ENCODE measurements around the gene NLRC5.
A peak's percentile ranks its signal among the peaks of the same experiment; 100 is the strongest.
"Not testable (repeated sequence)": the region's sequence is repeated elsewhere in the genome, so short reads cannot be mapped to it uniquely, and the experiment has no call there.

The NLRC5 gene

DNA sequence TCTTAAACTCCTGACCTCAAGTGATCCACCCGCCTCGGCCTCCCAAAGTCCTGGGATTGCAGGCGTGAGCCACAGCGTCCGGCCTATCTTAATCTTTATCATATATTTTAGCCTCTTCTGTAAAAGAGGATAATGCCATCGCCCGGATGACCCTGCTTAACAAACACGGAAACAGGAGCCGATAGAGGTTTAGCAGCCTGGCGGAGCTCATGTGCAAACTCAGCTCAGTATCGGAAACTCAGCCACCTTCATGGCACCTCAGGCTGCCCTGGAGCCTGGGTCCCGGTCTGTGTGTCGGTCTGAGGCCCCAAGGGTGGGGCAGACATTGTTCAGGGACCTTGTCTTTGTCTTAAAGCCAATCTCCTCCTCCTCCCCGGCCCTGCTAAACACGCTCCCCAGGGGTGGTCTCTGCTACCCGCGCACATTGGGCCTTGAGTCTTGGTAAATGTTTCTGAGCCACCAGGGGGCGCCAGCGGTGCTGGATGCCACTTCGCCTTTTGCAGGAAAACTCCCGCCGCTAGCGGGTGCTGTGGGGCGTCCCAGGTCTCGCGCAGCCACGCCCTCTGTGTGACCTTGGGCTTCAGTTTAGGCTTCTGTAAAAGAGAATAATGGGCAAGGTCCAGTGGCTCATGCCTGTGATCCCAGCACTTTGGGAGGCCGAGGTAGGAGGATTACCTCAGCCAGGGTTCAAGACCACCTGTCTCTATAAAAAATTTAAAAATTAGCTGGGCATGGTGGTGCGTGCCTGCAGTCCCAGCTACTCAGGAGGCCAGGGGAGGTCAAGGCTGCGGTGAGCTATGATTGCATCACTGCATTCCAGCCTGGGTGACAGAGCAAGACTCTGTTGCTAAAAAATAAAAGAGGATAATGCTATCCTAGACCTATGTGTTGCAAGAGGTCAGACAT, 24.9 kb upstream of the NLRC5 start:
- peak; percentile 98 for DNase-seq

DNA sequence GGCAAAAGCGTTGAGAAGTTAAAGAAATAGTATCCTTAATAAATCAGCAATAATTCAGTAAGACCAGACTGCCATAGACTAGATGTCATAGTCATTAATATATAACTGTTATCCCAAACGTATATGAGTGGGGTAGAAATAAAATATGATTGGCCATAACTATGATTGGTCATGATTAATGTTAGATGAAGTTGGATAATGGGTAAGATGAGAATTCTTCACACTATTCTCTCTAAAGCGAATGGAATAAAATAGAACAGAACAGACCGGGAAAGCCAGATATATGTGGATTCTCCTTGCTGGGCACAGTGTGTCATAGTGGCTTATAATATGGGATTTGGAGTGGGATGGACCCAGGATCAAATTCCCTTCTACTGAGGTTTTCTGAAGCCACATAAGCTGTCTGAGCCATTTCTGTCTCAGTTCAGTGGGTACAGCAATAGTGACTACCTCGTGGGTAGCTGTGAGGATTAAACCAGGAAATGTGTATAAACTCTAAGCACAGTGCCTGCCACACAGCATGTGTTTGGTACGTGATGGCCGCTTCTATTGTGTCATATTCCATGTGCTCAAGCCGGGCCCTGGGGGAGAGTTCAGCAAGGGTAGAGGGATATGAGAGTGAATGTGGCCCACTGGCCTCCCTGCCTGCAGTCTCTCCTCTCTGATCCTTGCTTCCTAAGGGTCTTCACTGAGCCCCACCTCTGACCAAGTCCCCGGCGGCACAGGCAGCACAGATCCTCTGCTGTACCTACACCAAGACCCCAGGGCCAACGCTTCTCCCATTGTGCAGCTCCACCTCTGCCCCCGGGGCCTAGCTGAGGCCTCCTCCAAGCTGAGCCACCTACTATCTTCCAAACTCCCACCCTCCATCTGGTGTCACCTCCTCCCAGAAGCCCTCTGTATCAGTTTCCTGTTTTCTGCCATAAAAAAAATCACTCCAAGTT, 23.9 kb upstream of the NLRC5 start:
- no peak for DNase-seq

DNA sequence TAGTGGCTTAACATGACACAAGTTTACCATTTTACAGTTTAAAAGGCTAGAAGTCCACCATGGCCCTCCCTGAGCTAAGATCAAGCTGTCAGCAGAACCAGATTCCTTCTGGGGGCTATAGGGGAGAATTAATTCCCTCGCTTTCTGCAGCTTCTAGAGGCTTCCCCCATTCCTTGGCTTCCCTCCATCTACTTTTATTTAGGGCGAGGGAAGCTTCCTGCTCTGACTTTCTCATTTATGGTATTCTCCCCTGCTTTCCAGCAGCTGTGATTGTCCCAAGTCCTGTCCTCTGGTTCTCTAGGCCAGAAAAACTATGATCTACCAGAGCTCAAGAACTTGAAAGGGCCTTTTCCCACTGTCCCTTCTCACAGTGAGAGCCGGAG, 23.3 kb upstream of the NLRC5 start:
- DNase-seq, result no peak

DNA sequence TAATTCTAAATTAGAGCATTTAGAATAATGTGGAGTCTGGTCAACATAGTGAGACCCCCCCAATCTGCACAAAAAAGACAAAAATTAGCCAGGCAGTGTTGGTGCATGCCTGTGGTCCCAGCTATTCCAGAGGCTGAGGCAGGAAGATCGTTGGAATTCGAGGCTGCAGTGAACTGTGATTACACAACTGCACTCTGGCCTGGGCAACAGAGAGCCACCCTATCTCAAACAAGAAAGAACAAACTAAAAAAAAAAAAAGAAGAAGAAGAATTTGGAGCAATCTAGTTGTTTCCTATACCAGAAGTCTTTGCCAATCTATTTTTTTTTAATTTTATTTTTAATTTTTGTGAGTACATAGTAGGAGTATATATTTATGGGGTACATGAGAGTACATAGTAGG, 21.6 kb upstream of the NLRC5 start:
- DNase-seq, result no peak

DNA sequence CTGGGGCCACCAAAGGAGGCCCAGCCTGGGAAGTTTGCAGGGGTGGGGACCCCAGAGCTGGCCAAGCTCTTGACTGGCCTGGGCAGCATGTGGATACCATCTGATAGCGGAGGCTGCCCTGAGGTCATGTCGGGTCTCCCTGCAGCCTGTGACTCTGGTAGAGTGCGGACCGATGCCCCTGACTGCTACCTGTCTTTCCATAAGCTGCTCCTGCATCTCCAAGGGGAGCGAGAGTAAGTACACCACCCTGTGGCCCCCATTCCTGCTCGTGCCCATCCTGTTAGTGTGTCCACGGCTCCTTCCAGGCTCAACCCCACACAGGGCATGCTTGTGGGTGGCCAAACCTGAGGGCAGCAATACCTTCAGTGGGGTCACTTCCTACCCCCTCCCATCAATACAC, 19.6 kb upstream of the NLRC5 start:
- no peak for DNase-seq

DNA sequence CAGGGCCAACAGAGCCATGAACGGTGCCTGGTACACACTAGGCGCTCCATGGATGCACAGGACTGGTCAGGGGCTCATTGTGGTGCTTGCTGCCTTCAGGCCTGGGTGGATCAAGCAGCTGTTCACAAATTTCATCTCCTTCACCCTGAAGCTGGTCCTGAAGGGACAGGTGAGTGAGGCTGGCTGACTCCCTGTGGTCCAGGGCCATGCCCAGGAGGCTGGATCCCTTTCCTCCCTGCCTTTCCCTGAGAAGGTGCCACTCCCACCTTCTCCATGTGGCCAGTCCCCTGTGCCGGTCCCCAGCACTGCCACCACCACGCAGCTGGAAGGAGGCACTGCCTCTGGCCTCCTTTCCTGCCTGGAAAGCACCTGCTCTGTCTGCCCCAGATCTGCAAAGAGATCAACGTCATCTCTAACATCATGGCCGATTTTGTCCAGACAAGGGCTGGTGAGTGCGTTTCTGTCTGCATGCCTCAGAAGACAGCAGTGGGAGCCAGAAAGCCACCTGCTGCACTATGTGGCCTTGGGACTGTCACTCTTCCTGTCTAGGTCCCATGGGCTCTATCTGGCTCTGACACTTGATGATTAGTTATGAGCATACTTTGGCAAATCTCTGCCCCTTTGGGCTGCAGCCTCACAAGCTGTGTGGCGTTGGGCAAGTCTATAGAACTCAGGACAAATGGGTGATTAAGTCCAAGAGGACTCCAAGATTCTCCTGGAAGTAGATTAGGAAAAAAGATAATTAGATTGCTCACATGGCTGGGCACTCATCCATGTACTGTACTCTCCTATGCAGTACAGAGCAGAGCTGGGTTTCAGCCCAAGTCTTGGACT, 18.2 kb upstream of the NLRC5 start:
- no peak for DNase-seq

DNA sequence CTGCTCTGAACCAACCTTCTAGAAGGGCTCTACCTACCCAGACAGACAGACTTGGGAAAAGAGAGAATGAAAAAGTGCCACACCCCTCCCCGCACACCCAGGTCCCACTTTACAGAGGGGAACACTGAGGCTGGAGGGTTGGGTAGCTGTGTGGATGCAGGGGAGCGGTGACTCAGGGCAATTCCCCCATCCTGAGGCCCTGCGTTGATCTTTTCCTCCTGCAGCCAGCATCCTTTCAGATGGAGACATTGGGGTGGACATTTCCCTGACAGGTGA, 17.7 kb upstream of the NLRC5 start:
- no peak for DNase-seq

DNA sequence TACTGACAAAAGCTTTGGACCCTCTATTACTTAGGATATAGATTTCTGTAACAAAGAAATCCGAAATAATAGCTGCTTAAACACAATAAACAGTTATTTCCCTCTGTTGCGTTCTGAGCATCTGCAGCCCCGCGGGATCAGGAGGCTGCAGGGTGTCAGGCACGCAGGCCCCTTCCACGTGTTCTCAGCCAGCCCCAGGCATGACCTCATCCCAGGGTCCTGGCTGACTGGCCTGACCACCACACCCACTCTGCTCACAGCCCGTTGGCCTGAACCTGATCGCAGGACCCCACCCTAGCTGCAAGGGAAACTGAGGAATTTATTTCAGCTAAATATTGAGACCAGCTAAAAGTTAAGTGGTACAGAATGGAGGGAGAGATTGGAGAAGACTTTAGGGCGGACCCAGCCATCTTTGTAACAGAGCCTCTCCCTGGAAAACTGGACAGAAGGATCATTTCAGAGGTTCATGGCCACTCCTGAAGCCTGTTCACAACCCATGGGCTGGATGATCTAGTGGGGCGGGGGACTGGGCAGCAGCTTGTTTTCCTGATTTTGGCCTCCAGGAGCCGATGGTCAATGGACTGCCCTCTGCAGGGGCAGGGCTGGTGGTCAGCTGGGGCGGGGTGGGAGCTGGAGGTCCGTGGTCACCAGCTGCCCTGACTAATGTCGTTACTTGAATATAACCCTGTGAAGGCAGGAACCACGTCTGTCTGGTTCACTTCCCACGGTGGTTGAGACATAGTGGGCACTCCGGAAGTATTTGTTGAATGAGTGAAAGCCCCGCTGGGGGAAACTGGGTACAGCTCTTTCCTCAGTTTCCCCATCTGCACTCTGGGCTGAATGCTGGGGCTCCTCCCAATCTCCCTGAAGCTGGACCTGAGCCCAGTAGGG, 16.7 kb upstream of the NLRC5 start:
- DNase-seq, result no peak

DNA sequence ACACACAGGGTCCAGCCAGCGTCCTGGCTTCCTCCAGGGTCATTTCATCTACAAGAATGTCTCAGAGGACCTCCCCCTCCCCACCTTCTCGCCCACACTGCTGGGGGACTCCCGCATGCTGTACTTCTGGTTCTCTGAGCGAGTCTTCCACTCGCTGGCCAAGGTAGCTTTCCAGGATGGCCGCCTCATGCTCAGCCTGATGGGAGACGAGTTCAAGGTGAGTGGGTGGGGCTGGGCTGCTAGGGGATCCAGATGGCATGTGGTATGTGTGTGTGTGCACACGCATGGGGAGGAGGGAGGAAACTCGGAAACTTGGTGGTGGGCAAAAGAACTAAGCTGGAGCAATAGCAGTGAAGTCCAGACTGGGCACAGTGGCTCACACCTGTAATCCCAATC, 16.1 kb upstream of the NLRC5 start:
- no peak for DNase-seq

DNA sequence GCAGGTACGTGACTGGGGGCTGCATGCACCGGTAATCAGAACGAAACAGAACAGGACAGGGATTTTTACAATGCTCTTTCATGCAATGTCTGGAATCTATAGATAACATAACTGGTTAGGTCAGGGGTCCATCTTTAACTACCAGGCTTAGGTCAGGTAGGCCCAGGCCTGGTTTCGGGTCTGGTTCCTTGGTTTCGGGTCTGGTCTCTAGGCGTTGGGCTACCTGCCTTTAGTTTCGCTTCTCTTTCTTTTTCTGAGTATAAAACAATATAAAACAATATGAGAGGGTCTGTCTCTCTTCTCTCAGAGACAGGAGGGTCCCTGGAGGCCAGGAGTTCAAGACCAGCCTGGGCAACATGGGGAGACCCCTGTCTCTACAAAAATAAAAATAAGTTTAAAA, 15.5 kb upstream of the NLRC5 start:
- not testable (repeated sequence) for DNase-seq

DNA sequence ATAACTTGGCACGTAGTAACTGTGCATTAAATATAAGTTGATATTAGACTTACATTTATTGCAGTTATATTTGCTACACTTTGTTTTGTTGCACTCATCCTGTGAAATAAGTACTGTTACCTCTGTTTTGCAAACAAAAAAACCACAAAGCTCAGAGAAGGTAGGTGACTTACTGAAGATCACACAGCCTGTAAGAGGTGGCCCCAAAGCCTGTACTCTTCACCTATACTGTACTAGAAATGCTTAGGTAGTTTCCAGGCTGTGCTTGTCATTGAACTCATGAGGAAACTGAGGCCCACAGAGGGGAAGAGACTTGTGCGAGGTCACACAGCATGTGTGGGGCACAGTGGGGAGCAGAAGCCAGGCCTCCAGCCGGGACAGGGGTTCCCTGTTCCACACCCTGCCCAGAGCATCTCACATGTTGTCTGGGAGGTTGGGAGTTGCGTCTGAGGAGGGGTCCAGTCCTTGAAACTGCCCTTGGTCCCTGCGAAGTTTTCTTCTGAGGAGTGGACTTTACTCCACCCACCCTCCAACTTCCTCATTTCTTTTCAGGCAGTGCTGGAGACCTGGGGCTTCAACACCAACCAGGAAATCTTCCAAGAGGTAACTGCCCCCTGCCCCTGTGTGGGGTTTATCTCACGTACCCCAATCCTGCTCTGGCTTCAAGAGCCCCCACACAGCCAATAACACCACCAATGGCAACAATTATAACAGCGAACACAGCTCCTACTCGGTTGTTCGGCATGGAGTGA, 14.6 kb upstream of the NLRC5 start:
- DNase-seq, result no peak

DNA sequence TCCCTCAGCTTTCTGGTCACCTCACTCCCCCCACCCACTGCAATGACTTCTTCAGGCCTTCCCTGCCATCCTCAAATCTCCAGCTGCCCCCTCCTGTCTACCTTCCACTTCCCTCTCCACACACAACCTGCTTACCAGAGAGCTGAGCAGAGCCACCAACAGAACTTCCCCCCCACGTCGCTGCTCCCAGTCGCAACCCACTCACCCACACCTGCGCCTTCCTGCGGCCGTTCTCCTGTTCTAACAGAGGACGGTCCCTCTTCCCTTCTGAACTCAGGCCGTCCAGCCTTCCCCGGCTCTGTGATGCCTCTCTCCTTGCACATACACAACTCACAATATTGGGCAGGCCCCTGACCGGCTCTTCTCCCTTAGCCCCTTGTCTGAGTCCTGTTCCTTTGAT, 13.6 kb upstream of the NLRC5 start:
- no peak for DNase-seq

DNA sequence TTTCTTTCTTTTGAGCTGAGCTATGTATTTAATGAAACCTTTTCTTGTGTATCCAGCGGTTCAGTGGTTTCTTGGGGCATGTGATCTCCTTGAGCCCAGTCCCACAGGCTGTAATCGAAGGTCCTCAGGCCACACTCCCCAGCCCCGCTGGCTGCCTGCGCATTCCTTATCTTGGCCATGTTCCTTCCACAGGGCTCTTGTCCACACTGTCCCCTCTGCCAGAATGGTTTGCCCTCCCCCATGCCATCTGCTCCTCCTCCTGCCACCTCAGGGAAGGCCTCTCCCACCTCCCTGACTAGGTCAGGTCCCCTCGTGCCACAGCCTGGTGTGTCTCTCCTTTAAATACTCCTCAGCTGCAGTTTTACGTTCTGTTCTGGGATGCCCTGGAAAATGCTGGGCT, 12.1 kb upstream of the NLRC5 start:
- DNase-seq, result no peak

DNA sequence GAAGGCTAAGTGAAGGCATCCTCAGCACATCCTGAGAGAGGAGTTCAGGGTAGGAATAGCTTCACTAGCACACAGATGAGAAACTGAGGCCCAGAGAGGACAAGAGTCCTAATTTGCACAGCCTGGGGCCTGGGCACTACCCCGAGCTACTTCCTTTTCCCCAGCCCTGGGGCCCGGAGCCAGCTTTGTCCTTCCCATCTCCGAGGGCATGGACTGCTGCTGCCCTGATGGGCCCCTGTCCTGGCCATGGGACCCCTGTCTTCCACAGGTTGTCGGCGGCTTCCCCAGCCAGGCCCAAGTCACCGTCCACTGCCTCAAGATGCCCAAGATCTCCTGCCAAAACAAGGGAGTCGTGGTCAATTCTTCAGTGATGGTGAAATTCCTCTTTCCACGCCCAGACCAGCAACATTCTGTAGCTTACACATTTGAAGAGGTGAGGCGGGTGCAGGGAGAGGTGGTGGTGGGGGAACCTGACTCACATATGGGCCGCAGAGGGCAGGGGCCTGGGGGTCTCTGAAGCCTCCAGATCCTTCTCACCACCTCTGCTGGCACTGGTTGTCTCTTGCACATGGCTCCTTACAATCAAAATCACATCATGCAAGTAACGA, 11.4 kb upstream of the NLRC5 start:
- DNase-seq, result no peak

DNA sequence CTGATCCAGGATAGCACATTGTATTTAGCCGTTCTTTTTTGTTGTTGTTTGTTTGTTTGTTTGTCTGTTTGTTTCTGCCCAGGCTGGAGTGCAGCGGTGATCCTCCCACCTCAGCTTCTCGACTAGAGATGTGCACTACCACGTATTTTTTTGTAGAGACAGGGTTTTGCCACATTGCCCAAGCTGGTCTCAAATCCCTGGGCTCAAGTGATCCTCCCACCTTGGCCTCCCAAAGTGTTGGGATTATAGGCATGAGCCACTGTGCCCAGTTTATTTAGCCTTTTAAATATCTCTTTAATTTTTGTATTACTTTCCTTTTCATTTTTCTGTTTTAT, 9.2 kb upstream of the NLRC5 start:
- DNase-seq, result no peak

DNA sequence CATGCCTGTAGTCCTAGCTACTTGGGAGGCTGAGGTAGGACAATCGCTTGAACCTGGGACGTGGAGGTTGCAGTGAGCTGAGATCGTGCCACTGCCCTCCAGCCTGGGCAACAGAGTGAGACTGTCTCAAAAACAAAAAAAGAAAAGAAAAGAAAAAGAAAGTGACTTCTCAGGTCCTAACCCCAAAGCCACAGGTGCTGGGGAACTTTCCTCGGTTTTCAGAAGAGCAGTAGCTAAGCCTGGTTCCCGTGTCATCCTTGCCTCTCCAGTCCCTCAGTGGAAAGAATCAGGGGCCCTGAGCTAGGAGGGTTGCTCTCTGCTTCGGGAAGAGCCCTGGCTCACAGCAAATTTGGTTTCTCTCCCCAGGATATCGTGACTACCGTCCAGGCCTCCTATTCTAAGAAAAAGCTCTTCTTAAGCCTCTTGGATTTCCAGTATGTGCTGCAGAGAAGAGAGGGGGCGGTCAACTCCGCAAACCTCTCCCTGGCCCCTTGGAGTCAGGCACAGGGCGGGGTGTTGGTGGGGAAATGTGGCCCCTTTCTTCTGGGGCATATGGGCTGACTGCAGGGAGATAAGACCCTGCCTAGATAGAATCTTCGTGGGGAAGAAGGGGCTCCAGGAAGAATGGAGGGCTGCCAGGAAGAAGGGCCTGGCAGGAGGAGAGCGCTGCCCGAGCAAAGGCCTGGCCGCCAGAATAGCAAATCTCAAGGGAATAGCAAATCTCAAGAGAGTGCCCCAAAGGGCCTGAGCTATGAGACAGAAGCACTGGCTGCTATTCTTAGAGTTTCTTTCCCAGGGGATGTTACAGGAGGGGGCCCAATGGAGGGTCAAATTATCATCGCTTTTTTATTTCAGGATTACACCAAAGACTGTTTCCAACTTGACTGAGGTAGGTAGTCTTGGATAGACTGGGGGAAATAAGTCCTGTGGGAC, 8.3 kb upstream of the NLRC5 start:
- DNase-seq, result no peak

DNA sequence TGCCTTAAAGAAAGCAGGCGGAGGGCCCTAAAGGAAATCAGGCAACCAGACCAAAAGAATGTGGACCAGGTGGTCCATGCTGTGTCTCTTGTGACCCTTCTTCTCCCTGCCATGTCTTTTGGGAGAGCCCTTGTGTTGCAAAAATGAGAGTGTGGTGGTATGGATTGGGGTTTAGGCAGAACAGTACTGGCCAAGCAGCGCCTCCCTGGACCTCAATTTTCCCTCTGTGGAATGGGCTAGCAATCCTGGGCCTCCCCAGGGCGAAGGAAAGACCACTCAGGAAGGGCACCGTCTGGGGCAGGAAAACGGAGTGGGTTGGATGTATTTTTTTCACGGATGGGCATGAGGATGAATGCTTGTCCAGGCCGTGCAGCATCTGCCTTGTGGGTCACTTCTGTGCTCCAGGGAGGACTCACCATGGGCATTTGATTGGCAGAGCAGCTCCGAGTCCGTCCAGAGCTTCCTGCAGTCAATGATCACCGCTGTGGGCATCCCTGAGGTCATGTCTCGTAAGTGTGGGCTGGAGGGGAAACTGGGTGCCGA, 7.6 kb upstream of the NLRC5 start:
- no peak for DNase-seq

DNA sequence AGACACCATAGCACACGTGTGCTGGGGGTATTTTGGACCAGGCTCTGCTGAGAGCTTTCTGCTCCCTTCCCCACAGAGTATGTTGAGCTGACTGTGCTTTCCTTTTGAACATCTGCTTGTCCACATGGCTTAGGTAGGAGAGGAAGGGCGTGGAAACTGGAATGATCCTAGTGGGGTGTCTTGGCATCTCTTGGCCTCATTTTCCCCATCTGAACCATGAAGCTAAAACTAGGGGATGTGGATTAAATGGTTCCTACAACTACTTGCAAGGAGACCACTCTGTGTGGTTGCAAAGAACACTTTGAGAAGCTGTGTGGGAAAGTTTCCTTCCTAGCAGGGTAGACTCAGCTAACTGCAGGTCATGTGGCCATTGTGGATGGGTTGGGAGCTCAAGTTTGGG, 6.7 kb upstream of the NLRC5 start:
- DNase-seq, result no peak

DNA sequence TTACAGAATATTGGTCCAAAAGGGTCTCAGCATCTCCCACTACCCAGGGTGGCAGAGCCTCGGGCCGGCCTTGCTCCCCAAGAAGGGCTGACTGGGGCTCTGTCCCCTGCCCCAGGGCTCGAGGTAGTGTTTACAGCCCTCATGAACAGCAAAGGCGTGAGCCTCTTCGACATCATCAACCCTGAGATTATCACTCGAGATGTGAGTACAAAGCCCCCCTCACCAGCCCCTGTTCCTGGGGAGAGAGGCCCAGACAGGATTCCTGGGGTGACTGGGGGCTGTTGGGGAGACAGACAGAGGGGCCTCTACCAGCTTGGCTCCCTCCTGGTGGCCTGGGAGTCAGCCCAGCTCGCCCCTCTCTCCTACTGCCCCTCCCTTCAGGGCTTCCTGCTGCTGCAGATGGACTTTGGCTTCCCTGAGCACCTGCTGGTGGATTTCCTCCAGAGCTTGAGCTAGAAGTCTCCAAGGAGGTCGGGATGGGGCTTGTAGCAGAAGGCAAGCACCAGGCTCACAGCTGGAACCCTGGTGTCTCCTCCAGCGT, 6.1 kb upstream of the NLRC5 start:
- DNase-seq, result no peak

Data from effector CD4-positive, alpha-beta T cell (primary cell).